Activated T-cell treated with anti-CD3 and anti-CD28 coated beads, Interleukin-2, amount 50 U/mL, for 1 hour (primary cell): ENCODE results near the gene TSC22D2.
"Not testable (repeated sequence)": the region's sequence is repeated elsewhere in the genome, so short reads cannot be mapped to it uniquely, and the experiment has no call there.

Experiments used
- DNase-seq: peaks from one replicate; pipeline ENCODE4 v3.0.0-alpha.2; 2020

Gene TSC22D2

GRCh38 chr3:150449169-150449721 lies 41.1 kb downstream of the TSC22D2 start:
- no peak for DNase-seq

- DNase-seq = no peak
These were observed 42.8 kb downstream of the TSC22D2 start for GRCh38 chr3:150450916-150451315.

GRCh38 chr3:150451329-150452048 lies 43.4 kb downstream of the TSC22D2 start:
- no peak for DNase-seq

GRCh38 chr3:150453353-150453752 lies 45.3 kb downstream of the TSC22D2 start:
- no peak for DNase-seq

GRCh38 chr3:150454085-150454484 lies 46.0 kb downstream of the TSC22D2 start:
- DNase-seq = no peak

GRCh38 chr3:150454622-150455021 lies 46.5 kb downstream of the TSC22D2 start:
- DNase-seq = no peak

GRCh38 chr3:150455341-150455740 lies 47.2 kb downstream of the TSC22D2 start:
- no peak for DNase-seq

GRCh38 chr3:150458001-150458400 lies 49.9 kb downstream of the TSC22D2 start:
- no peak for DNase-seq

GRCh38 chr3:150460484-150460883 lies 52.4 kb downstream of the TSC22D2 start:
- no peak for DNase-seq

GRCh38 chr3:150461399-150461798 lies 53.3 kb downstream of the TSC22D2 start:
- no peak for DNase-seq

- no peak for DNase-seq
These were observed 54.0 kb downstream of the TSC22D2 start for GRCh38 chr3:150462108-150462507.

- DNase-seq = no peak
These were observed 56.6 kb downstream of the TSC22D2 start for GRCh38 chr3:150464684-150465083.

GRCh38 chr3:150467381-150467780 lies 59.3 kb downstream of the TSC22D2 start:
- DNase-seq = no peak

GRCh38 chr3:150469031-150469930 lies 61.2 kb downstream of the TSC22D2 start:
- DNase-seq = no peak

- DNase-seq = no peak
These were observed 62.0 kb downstream of the TSC22D2 start for GRCh38 chr3:150469931-150470740.

GRCh38 chr3:150472421-150472820 lies 64.3 kb downstream of the TSC22D2 start:
- no peak for DNase-seq

GRCh38 chr3:150473161-150473560 lies 65.1 kb downstream of the TSC22D2 start:
- DNase-seq = not testable (repeated sequence)

- no peak for DNase-seq
These were observed 71.3 kb downstream of the TSC22D2 start for GRCh38 chr3:150479370-150479769.

GRCh38 chr3:150480877-150481276 lies 72.8 kb downstream of the TSC22D2 start:
- DNase-seq = no peak

GRCh38 chr3:150483226-150483625 lies 75.1 kb downstream of the TSC22D2 start:
- no peak for DNase-seq

- DNase-seq = no peak
These were observed 76.3 kb downstream of the TSC22D2 start for GRCh38 chr3:150484410-150484809.

- DNase-seq = no peak
These were observed 80.8 kb downstream of the TSC22D2 start for GRCh38 chr3:150488867-150489266.
